IPS-20b (cell line): Measurements from ENCODE around the gene RAB26.
"Not testable (repeated sequence)": the region's sequence is repeated elsewhere in the genome, so short reads cannot be mapped to it uniquely, and the experiment has no call there.

Source experiments
- H3K27ac ChIP-seq: one replicate; pipeline ENCODE4 v1.5.1; 2013; ENCODE audit warnings: low read length
- H3K27me3 ChIP-seq: 2 replicates; pipeline ENCODE4 v1.6.1; 2013; ENCODE audit warnings: mild to moderate bottlenecking, low read length, inconsistent platforms; ENCODE audit not compliant: insufficient read depth
- H3K36me3 ChIP-seq: 2 replicates; pipeline ENCODE4 v1.6.1; 2013; ENCODE audit warnings: low read depth, mild to moderate bottlenecking, inconsistent platforms, low read length, moderate library complexity; ENCODE audit not compliant: insufficient read depth
- H3K4me1 ChIP-seq: 2 replicates; pipeline ENCODE4 v1.6.1; 2013; ENCODE audit warnings: mild to moderate bottlenecking, control low read depth, inconsistent platforms, low read length, moderate library complexity; ENCODE audit not compliant: insufficient read depth
- H3K4me3 ChIP-seq: 2 replicates; pipeline ENCODE4 v1.5.1; 2013; ENCODE audit warnings: mild to moderate bottlenecking, low read length, inconsistent platforms
- H3K9ac ChIP-seq: 2 replicates; pipeline ENCODE4 v1.6.1; 2013; ENCODE audit warnings: low read depth, mild to moderate bottlenecking, inconsistent platforms, low read length, moderate library complexity
- H3K9me3 ChIP-seq: 2 replicates; pipeline ENCODE4 v1.6.1; 2013; ENCODE audit warnings: mild to moderate bottlenecking, low read depth, low read length, inconsistent platforms; ENCODE audit not compliant: insufficient read depth

The RAB26 gene

DNA sequence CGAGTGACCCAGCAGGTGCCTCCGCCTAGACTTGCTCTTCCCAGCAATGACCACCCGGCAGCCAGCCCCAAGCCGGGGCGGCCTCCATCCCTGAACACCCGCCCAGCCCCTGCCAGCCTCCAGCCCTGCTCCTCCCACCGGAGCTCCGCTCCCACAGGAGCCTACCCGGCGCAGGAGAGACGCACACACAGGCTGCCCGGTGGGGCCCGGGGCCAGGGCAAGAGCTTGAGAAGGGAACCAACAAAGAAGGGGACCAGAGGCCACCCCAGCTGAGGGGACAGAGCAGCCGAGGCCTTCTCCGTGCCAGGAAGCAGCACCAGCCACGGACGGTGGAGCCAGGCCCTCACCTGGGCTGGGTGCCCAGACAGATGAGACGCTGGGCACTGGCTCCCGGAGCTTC is 26.6 kb upstream of the RAB26 start:
- no peak overlapping the region for H3K4me3 ChIP-seq
- no peaks in the 10 kb centered on the region for H3K36me3 ChIP-seq
- no peak overlapping the region for H3K27ac ChIP-seq
- H3K9me3 ChIP-seq: no peaks in the 10 kb centered on the region
- H3K9ac ChIP-seq: no peak overlapping the region
- H3K4me1 ChIP-seq: no peaks in the 10 kb centered on the region
- H3K27me3 ChIP-seq: no peaks in the 10 kb centered on the region

DNA sequence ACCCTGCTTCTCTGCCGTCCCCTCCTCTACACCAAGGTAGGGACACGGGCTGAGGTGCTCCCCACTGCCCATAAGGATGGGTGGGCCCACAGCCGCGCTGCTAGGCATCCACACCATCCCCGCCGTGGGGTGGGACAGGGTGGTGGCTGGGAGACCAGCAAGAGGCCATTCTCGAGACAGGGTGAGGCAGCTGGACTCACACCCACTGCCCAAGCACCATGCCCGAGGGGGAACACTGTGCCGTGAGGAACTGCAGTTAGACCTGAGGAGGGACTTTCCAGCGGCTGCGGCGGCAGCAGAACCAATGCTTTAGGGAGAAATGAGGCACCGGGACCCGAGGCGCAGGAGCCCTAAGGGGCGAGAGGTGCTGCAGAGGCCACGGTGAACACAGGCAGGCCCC is 26.0 kb upstream of the RAB26 start:
- H3K27me3 ChIP-seq: no peaks in the 10 kb centered on the region
- H3K9me3 ChIP-seq: no peaks in the 10 kb centered on the region
- no peak overlapping the region for H3K4me3 ChIP-seq
- no peak overlapping the region for H3K9ac ChIP-seq
- no peaks in the 10 kb centered on the region for H3K4me1 ChIP-seq
- H3K36me3 ChIP-seq: no peaks in the 10 kb centered on the region
- H3K27ac ChIP-seq: no peak overlapping the region

DNA sequence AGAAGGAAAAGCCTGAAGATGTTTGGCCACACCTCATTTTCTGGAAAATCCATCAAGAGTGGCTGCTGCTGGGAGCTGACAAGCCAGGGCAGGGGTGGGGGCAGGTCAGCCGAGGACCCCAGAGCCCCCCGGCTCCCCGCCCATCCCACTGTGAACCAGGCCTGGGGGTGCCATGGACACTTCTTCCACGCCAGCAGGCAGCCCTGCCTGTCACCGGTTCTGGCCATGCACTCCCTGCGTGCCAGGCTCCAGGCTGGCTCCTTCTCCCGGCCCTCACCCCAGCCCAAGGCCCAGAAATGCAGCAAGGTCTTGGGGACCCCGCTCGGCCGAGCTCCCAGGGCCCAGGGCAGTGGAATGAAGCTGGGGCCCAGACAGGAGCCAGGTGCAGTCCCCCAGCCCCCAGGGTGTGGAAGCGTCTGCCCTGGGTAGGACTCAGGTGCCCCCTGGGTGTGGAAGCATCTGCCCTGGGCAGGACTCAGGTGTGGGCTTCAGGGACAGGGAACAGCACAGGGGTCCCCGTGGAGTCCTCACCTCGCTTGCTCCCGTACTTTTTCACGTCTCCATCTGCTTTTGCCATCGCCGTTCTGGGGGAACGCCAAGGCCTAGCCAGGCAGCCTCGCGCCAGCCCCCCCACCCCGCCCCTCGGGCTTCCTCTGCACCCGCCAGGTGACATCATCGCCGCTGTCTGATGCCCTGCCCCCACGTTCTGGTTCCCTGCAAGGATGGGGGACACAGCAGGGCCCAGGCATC is 25.3 kb upstream of the RAB26 start:
- not testable (repeated sequence) for H3K9ac ChIP-seq, H3K4me1 ChIP-seq, H3K27me3 ChIP-seq, H3K9me3 ChIP-seq, H3K36me3 ChIP-seq, H3K4me3 ChIP-seq, H3K27ac ChIP-seq

DNA sequence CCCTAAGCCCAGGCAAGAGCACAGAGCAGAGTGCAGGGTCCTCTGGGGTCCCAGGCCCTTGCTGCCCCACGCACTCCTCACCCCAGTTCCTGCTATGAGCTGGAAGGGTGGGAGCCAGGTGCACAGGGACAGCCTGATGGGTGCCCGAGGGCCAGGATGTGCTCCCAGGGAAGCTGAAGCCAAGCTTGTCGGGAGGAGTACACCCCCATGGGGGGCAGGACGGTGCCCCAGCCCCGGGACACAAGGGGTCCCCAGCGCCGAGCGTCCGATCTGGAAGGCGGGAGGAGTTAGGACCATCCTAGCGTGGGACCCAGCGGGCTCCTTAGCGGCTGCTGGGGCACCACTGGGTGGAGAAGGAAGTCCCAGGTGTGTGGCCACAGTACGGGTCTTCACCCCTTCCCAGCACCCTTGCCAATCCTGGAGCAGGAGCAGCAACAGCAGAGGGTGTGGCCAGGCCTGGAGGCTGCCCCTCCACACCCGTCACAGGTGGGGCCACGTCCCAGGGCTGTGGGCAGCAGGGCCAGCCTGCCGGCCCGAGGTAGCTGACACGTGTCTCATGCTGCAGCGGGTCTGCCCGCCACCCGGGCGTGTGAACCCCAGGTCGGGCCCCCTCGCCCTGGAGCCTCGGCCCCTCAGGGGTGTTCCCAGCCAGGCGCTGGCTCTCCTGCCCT is 24.6 kb upstream of the RAB26 start:
- H3K4me3 ChIP-seq, H3K36me3 ChIP-seq, H3K4me1 ChIP-seq, H3K9me3 ChIP-seq, H3K27me3 ChIP-seq, H3K9ac ChIP-seq, H3K27ac ChIP-seq: not testable (repeated sequence)

DNA sequence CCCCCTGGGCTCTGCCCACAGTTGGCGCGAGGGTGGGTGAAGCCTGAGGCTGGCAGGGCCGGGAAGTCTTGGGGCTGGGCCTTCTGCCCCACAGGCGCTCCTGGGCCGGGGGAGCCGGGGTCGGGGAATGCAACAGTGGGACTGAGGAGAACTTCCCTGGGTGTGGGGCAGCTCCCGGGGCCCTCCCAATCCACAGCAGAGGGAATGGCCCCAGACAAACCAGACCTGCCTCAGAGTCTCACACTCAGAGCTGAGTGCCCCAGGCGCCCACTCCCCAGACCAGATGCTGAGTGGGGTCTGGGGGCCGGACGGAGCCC is 24.1 kb upstream of the RAB26 start:
- not testable (repeated sequence) for H3K4me3 ChIP-seq

DNA sequence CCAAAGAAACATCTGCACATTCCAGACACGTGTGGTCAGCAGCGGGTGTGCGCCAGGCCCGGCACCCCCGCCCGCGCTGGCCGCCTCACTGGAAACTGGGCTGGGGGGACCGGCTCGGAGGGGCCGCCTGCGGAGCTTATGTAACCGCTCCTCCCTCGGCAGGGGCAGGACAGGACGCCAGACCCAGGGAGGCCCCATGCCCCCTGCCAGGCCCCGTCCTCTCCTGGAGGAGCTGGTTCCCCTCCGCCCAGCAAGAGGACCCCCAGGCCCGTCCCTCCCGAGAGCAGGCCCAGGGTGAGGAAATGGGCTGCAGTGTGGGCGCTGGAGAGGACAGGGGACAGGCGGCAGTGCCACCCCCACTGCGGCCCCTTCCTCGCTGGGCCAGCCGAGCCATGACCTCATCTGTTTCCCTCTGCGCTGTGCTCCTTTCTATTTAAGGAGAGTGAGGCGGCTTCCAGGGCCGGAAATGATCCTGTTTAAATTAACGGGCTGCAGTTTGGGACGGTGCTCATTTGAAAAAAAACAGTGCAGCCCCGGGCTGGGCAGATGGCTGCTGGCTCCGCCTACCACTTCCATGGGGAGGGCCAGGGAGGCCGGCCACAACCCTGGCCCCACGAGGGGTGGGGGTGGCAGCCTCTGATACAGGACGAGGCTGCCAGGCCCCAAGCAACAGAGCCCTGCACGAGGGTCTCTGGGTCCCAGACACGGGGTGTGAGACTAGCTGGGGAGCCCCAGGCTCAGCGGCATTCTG is 23.6 kb upstream of the RAB26 start:
- not testable (repeated sequence) for H3K4me3 ChIP-seq, H3K27ac ChIP-seq

More for the DNA sequence above, 24.1 kb upstream of the RAB26 start:
- not testable (repeated sequence) for H3K9me3 ChIP-seq, H3K27ac ChIP-seq, H3K36me3 ChIP-seq, H3K27me3 ChIP-seq, H3K4me1 ChIP-seq
- peak overlapping the region; percentile 36; the same call in 1 of the 2 replicates for H3K9ac ChIP-seq

DNA sequence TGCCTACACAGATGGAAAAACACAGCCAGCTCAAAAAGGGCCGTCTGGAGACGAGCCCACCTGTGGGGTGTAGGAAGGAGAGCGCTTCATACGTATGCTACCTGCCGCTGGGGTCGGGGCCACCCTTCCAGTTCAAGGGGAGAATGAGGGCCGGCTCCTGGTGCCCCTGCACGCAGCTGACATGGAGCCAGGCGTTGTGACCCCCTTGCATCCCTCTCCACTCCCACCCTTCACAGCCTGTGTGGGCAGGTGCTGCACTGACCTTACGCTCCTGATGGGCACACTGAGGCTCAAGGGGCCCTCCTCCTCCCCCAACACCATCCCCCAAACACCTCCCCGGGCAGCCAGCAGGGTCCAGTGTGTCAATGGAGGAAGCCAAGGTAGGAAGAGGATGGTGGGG is 22.8 kb upstream of the RAB26 start:
- H3K9ac ChIP-seq: peak overlapping the region; percentile 36; the same call in 1 of the 2 replicates
- not testable (repeated sequence) for H3K36me3 ChIP-seq, H3K9me3 ChIP-seq, H3K27ac ChIP-seq, H3K4me3 ChIP-seq, H3K27me3 ChIP-seq, H3K4me1 ChIP-seq

More for the DNA sequence above, 23.6 kb upstream of the RAB26 start:
- peak overlapping the region; percentile 36; the same call in 1 of the 2 replicates for H3K9ac ChIP-seq
- H3K27me3 ChIP-seq, H3K36me3 ChIP-seq, H3K9me3 ChIP-seq, H3K4me1 ChIP-seq: not testable (repeated sequence)

DNA sequence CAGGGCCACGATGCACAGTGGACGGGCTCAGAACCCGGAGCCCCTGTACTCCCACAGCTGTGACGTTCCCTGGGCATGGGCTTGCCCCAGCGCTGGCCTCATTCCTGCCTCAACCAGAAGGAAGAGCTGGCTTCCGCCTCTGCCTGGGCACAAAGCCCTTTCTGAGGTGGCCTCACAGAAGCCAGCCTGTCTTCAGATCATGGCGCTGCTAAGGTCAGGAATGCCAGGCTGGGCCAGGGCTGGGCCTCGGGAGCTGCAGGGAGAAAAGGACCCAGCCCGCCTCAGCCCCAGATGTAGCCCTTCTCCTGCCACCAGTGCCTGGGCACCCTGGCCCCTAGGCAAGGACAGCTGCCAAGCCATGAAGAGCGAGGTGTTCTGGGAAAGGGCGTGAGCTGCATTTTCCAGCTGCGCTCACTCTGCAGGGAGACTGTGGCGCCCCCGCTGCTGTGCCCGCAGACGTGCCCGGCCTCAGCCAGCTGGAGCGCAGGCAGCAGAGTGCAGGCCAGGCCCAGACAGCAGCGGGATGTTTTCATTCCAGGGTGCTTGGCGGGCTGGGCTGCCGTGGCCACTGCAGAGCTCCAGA is 22.2 kb upstream of the RAB26 start:
- not testable (repeated sequence) for H3K4me3 ChIP-seq, H3K9ac ChIP-seq, H3K4me1 ChIP-seq, H3K27ac ChIP-seq, H3K36me3 ChIP-seq, H3K9me3 ChIP-seq, H3K27me3 ChIP-seq

DNA sequence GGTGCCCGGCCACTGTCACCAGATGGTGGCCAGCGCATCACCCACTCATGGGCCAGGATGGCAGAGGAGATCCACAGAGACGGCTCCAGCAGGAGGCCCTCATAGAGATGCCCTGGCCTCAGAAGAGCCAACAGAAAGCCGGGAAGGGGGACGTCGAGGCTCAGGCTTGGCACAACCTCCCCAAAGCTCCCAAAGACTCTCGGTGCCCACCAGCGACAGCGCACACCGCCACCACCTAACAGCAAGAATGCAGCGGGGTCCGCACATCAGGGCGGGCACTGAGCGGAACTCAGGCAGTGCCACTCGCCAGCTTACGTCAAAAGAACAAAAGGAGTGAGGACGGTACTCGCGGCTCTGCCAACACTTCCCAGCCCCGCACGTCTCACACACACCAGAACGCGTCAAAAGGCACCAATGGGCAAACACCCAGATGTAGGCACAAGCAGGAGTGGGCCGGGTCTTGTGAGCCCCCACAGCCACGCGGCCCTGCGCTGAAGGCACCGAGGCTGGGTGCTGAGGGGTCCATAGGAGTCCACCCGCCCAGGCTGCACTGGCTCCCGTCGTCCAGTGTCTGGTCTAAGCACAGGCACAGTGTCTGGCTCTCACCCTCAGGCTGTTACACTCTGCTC is 21.4 kb upstream of the RAB26 start:
- not testable (repeated sequence) for H3K27me3 ChIP-seq, H3K36me3 ChIP-seq, H3K4me3 ChIP-seq, H3K4me1 ChIP-seq, H3K27ac ChIP-seq, H3K9ac ChIP-seq, H3K9me3 ChIP-seq

DNA sequence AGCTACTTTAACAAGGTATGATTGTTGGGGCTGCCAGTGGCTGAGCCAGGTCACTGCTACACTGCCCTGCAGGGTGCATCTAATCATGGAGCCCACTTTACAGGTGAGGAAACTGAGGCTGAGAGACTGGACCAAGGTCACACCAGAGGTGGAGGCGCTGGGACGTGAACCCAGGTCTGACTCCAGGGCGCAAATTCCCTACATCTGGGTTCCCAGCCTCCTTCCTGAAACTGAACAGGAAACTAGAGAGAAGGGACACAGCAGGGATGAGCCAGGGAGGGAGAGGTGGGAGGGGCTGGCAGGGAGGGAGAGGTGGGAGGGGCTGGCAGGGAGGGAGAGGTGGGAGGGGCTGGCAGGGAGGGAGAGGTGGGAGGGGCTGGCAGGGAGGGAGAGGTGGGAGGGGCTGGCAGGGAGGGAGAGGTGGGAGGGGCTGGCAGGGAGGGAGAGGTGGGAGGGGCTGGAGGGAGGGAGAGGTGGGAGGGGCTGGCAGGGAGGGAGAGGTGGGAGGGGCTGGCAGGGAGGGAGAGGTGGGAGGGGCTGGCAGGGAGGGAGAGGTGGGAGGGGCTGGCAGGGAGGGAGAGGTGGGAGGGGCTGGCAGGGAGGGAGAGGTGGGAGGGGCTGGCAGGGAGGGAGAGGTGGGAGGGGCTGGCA is 20.7 kb upstream of the RAB26 start:
- not testable (repeated sequence) for H3K27ac ChIP-seq, H3K4me3 ChIP-seq, H3K9ac ChIP-seq, H3K4me1 ChIP-seq, H3K36me3 ChIP-seq, H3K27me3 ChIP-seq, H3K9me3 ChIP-seq

DNA sequence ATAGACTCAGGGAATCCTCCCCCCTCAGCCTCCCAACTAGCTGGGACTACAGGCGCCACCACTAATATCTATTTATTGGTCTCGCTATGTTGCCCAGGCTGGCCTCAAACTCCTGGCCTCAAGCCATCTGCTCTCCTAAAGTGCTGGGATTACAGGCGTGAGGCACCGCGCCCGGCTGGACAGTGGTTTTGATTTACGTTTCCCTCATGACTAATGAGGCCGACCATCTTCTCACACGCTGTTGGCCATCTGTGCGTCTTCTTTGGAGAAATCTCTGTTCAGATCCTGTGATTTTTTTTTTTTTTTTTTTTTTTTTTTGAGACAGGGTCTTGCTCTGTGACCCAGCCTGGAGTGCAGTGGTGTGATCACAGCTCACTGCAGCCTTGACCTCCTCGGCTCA is 19.2 kb upstream of the RAB26 start:
- not testable (repeated sequence) for H3K4me1 ChIP-seq, H3K27me3 ChIP-seq, H3K9me3 ChIP-seq, H3K9ac ChIP-seq, H3K36me3 ChIP-seq, H3K27ac ChIP-seq, H3K4me3 ChIP-seq
